Measurements from ENCODE around the gene NSD1.

DNA sequence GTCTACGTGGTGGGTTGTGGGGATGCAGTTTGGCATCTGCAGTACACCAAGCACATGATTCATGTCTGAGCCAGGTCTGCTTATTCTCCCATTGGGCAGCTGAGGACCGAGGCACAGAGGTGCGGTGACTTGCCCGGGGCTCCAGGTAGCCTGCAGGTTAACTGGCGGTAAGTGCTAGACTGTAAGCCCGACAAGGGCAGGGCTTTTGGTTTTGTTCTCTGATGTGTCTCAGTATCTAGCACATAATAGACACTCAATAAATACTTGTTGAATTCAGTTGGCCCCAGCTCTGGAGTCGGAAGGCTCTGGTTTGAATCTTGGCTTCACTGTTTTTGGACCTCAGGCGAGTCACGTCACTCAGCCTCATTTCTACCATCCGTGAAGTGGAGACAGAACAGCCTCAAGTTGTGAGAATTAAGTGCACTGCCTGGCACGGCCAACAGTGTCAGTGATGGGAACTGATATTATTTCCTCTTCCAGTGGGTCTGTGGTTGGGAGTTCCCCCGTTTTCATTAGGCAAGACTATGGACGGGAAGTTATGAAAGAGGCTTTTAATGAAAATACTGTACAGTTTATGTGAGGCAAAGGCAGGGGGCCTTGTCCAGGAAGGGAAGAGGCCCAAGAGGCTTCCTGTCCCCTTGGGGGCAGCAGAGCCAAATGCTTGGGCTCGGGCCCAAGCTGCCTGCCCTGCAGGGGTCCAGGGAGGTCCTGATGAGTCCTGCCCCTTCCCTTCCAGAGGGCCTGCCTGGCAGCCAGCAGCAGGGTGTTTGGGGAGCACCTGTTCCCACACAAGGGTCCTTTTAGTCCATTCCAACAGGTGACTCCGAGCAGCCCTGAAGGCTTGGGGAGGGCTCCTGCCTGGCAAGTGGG lies 173.3 kb downstream of the NSD1 start:
- TF ChIP-seq TAF1 (IDR thresholded peaks at IDR 0.05; ENCODE audit: borderline replicate concordance, insufficient read depth, low read length): no peak
- no peak for TF ChIP-seq REST (IDR thresholded peaks at IDR 0.05; ENCODE audit: insufficient read depth in 1 of 2, low read depth in 2 of 2, low read length in 2 of 2)
- 0 out of 2 replicates have a peak, but pooled peaks have one; percentile 46 for TF ChIP-seq POLR2AphosphoS5 (IDR thresholded peaks at IDR 0.05; ENCODE audit: low read depth, low read length)
- TF ChIP-seq SIN3A (IDR thresholded peaks at IDR 0.05; ENCODE audit: borderline replicate concordance, insufficient read depth, low read length): no peak

Data from PFSK-1 (cell line).